CD14-positive monocyte (primary cell): ENCODE results near the gene CFAP91. TPM values are rescaled to one million over a fixed set of nuclear protein-coding genes. Genes with fewer than 3 reads are reported as not detected.

Source experiments
- DNase-seq, 3 donors: peaks; one replicate each; pipeline ENCODE4 v3.0.0-alpha.2; 2011 to 2022
- H2AFZ ChIP-seq: 2 replicates; pipeline ENCODE4 v1.6.0; 2012; ENCODE audit warnings: mild to moderate bottlenecking, low read depth, low read length, inconsistent platforms; ENCODE audit not compliant: insufficient read depth, poor library complexity, severe bottlenecking
- H3K27ac ChIP-seq, 2 donors: 1 replicate in 1 of 2; 2 replicates in 1 of 2; pipeline ENCODE4 v1.5.1; 2012 to 2013; ENCODE audit warnings: low read length in 2 of 2, control low read depth in 1 of 2, inconsistent platforms in 1 of 2, low read depth in 1 of 2, mild to moderate bottlenecking in 1 of 2
- H3K27me3 ChIP-seq, 2 donors: one replicate each; pipeline versions ENCODE4 v1.6.0 to v1.6.1; 2011 to 2013; ENCODE audit warnings: low read length in 2 of 2; ENCODE audit not compliant: control insufficient read depth in 2 of 2, insufficient read depth in 2 of 2
- H3K36me3 ChIP-seq, 2 donors: replicated peaks in 1 of 2; 1 replicate in 1 of 2; 2 replicates in 1 of 2; pipeline versions ENCODE4 v1.5.1 to v1.6.1; 2012 to 2013; ENCODE audit warnings: low read length in 2 of 2, control low read depth in 1 of 2, inconsistent platforms in 1 of 2, mild to moderate bottlenecking in 1 of 2; ENCODE audit not compliant: insufficient read depth in 2 of 2, control insufficient read depth in 1 of 2
- H3K4me1 ChIP-seq, 2 donors: 1 replicate in 1 of 2; 2 replicates in 1 of 2; pipeline versions ENCODE4 v1.5.1 to v1.6.1; 2012 to 2013; ENCODE audit warnings: low read length in 2 of 2, control low read depth in 1 of 2, inconsistent platforms in 1 of 2, mild to moderate bottlenecking in 1 of 2, moderate library complexity in 1 of 2; ENCODE audit not compliant: insufficient read depth in 2 of 2, control insufficient read depth in 1 of 2
- H3K4me2 ChIP-seq: replicated peaks from 2 replicates; pipeline ENCODE3; 2012; ENCODE audit warnings: low read length, moderate library complexity, mild to moderate bottlenecking; ENCODE audit not compliant: poor library complexity, severe bottlenecking; ENCODE audit errors: extremely low read depth
- H3K4me3 ChIP-seq, 3 experiments: fragments of 200-600 bp in 1 of 3; sonication (generic) in 1 of 3; replicated peaks in 1 of 3; 1 replicate in 2 of 3; 2 replicates in 1 of 3; pipeline ENCODE4 v1.5.1; 2011 to 2013; ENCODE audit warnings: low read length in 3 of 3, mild to moderate bottlenecking in 3 of 3, control low read depth in 2 of 3, low read depth in 2 of 3, inconsistent platforms in 1 of 3, moderate library complexity in 1 of 3
- H3K79me2 ChIP-seq: 2 replicates; pipeline ENCODE4 v1.6.0; 2012; ENCODE audit warnings: mild to moderate bottlenecking, control low read depth, inconsistent platforms, low read length, moderate library complexity; ENCODE audit not compliant: insufficient read depth
- H3K9ac ChIP-seq: 2 replicates; pipeline ENCODE4 v1.6.0; 2017; ENCODE audit warnings: low read length, mild to moderate bottlenecking; ENCODE audit not compliant: insufficient read depth, poor library complexity, severe bottlenecking
- H3K9me3 ChIP-seq, 2 donors: replicated peaks in 1 of 2; 1 replicate in 1 of 2; 2 replicates in 1 of 2; pipeline versions ENCODE4 v1.5.1 to v1.6.1; 2012 to 2013; ENCODE audit warnings: low read length in 2 of 2, control low read depth in 1 of 2; ENCODE audit not compliant: control insufficient read depth in 1 of 2, insufficient read depth in 1 of 2
- H4K20me1 ChIP-seq: 2 replicates; pipeline ENCODE4 v1.6.0; 2012; ENCODE audit warnings: mild to moderate bottlenecking, low read length, control low read depth, moderate library complexity; ENCODE audit not compliant: insufficient read depth
- H3K27ac Mint-ChIP-seq, 7 donors: one replicate each; pipeline ENCODE4 v1.8.0; 2020; ENCODE audit warnings: mild to moderate bottlenecking in 7 of 7, mixed read lengths in 7 of 7, moderate library complexity in 6 of 7, inconsistent platforms in 2 of 7
- H3K27me3 Mint-ChIP-seq, 3 donors: one replicate each; pipeline ENCODE4 v1.8.0; 2021 to 2022; ENCODE audit warnings: low read depth in 3 of 3, mild to moderate bottlenecking in 3 of 3, mixed read lengths in 3 of 3, moderate library complexity in 3 of 3, inconsistent platforms in 1 of 3
- H3K36me3 Mint-ChIP-seq, 2 donors: one replicate each; pipeline ENCODE4 v1.8.0; 2020; ENCODE audit warnings: mixed read lengths in 2 of 2, inconsistent platforms in 1 of 2, mild to moderate bottlenecking in 1 of 2
- H3K4me1 Mint-ChIP-seq: one replicate; pipeline ENCODE4 v1.8.0; 2020; ENCODE audit warnings: mild to moderate bottlenecking, mixed read lengths
- H3K4me3 Mint-ChIP-seq, 2 donors: one replicate each; pipeline ENCODE4 v1.8.0; 2020; ENCODE audit warnings: mild to moderate bottlenecking in 2 of 2, mixed read lengths in 2 of 2, moderate library complexity in 1 of 2
- H3K9me3 Mint-ChIP-seq, 7 donors: one replicate each; pipeline ENCODE4 v1.8.0; 2020 to 2022; ENCODE audit warnings: mixed read lengths in 7 of 7, mild to moderate bottlenecking in 6 of 7, moderate library complexity in 6 of 7, inconsistent platforms in 2 of 7
- WGBS: methylation state at CpG from one replicate; pipeline ENCODE4 v1.1.5; 2013; ENCODE audit warnings: missing lambda C conversion rate; ENCODE audit not compliant: insufficient coverage; 5-methylcytosine and 5-hydroxymethylcytosine counted together
- intact Hi-C, 2 donors: fragments of 100-400 bp; cut with micrococcal nuclease; formaldehyde crosslinking; loops; one replicate each; pipeline versions ENCODE4 v1.15.0 to v1.15.1; 2023
- polyA plus RNA-seq, 3 donors: library from polyadenylated mRNA; depleted of rRNA in 1 of 3; unstranded in 2 of 3; stranded (reverse) in 1 of 3; fragments of 300-500 nt in 2 of 3; fragments of >200 nt in 1 of 3; fragmentation: Illumina TruSeq in 2 of 3; gene quantifications; 1 replicate in 2 of 3; 2 replicates in 1 of 3; pipeline ENCODE4 v1.2.3, GENCODE V29; 2012 to 2021
- TF ChIP-seq, protein P1 (sequence below): fragments of 200-600 bp; IDR thresholded peaks from one replicate; pipeline ENCODE4 v1.8.0; 2022; ENCODE audit warnings: antibody characterized with exemption, mild to moderate bottlenecking

The CFAP91 gene
- polyA plus RNA-seq, 3 donors, result 0.14 TPM; not detected in 2

DNA sequence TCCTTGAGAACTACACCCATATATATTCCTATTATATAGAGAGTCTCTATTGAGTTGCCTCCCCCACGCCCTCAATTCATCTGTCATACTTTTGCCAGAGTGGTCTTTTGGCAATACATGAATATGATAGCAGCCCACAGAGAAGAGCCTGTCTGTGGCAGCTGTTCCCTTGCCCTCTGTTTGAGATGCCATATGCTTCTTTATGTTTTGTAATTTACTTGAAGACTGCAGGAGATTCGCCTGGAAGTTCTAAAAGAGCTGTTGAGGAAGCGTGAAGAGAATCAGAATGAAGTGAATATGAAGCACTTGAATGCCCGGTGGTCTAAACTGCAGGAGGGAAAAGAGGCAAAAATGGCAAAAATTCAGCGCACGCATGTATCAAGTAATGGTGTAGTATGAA is 27.2 kb downstream of the CFAP91 start:
- Histone ChIP-seq H3K4me3 (no peak overlapping the region), H3K4me1 (no peaks in the 10 kb centered on the region), H3K27ac (no peak overlapping the region), H2AFZ (no peak overlapping the region), H3K4me2 (no peak overlapping the region), H3K36me3 (no peaks in the 10 kb centered on the region), H3K27me3 (no peaks in the 10 kb centered on the region), H3K79me2 (no peaks in the 10 kb centered on the region), H3K9ac (no peak overlapping the region), H4K20me1 (no peaks in the 10 kb centered on the region), H3K9me3 (no peaks in the 10 kb centered on the region)
- Mint-ChIP-seq H3K4me3 (no peak overlapping the region), H3K27me3 (peaks cover 0 to 3% (median 0%) of the 10 kb centered on the region in 3 donors), H3K27ac (no peak overlapping the region), H3K9me3 (peaks cover 0 to 1% (median 0%) of the 10 kb centered on the region in 7 donors), H3K4me1 (no peaks in the 10 kb centered on the region), H3K36me3 (no peaks in the 10 kb centered on the region)
- 97% methylated on average over 5 of the region's 6 CpGs for WGBS
- intact Hi-C loops, result no loop called here
- TF ChIP-seq, protein P1, sequence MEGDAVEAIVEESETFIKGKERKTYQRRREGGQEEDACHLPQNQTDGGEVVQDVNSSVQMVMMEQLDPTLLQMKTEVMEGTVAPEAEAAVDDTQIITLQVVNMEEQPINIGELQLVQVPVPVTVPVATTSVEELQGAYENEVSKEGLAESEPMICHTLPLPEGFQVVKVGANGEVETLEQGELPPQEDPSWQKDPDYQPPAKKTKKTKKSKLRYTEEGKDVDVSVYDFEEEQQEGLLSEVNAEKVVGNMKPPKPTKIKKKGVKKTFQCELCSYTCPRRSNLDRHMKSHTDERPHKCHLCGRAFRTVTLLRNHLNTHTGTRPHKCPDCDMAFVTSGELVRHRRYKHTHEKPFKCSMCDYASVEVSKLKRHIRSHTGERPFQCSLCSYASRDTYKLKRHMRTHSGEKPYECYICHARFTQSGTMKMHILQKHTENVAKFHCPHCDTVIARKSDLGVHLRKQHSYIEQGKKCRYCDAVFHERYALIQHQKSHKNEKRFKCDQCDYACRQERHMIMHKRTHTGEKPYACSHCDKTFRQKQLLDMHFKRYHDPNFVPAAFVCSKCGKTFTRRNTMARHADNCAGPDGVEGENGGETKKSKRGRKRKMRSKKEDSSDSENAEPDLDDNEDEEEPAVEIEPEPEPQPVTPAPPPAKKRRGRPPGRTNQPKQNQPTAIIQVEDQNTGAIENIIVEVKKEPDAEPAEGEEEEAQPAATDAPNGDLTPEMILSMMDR, result no peak
- DNase-seq, result no peak

GRCh38 chr3:119731560-119732343 is 28.9 kb downstream of the CFAP91 start:
- WGBS, result 97% methylated on average over 5 of the region's 8 CpGs

More at GRCh38 chr3:119731560-119732343, 28.9 kb downstream of the CFAP91 start:
- no peaks in the 10 kb centered on the region for H4K20me1 ChIP-seq
- H3K4me2 ChIP-seq, result no peak overlapping the region
- Mint-ChIP-seq H3K4me3 (no peak overlapping the region), H3K27ac (no peak overlapping the region), H3K27me3 (peaks cover 0 to 3% (median 1%) of the 10 kb centered on the region in 3 donors), H3K36me3 (no peaks in the 10 kb centered on the region), H3K4me1 (no peaks in the 10 kb centered on the region), H3K9me3 (peaks cover 0 to 1% (median 0%) of the 10 kb centered on the region in 7 donors)
- H3K9ac ChIP-seq, result no peak overlapping the region
- H3K4me3 ChIP-seq, result no peak overlapping the region
- H3K79me2 ChIP-seq, result no peaks in the 10 kb centered on the region
- H2AFZ ChIP-seq, result no peak overlapping the region
- no peak overlapping the region for H3K27ac ChIP-seq
- H3K27me3 ChIP-seq, result no peaks in the 10 kb centered on the region
- no peak for DNase-seq
- intact Hi-C loops, result no loop called here
- H3K36me3 ChIP-seq, result no peaks in the 10 kb centered on the region
- no peaks in the 10 kb centered on the region for H3K4me1 ChIP-seq
- no peaks in the 10 kb centered on the region for H3K9me3 ChIP-seq
- TF ChIP-seq, protein P1, result no peak
